WTC11 (cell line): Measurements from ENCODE around the gene CEP104. TPM values are rescaled to one million over a fixed set of nuclear protein-coding genes. Genes with fewer than 3 reads are reported as not detected.

Source experiments
- ATAC-seq: fragments of 200-7000 bp; cut with Tn5 transposase; 2 replicates; pipeline ENCODE4 v1.10.0; 2021; ENCODE audit warnings: mild to moderate bottlenecking, moderate library complexity
- CTCF ChIA-PET: fragments of 300-600 bp; sonication (Branson Sonifier 250); formaldehyde crosslinking; loops from one replicate; lab custom pipeline; 2021; ENCODE audit warnings: antibody characterized with exemption; lab: Charles Lee
- POLR2A ChIA-PET: fragments of 350-600 bp; sonication (Branson Sonifier 250); formaldehyde crosslinking; loops from one replicate; lab custom pipeline; 2021; ENCODE audit warnings: antibody characterized with exemption; lab: Charles Lee
- DNase-seq: peaks from one replicate; pipeline ENCODE4 v3.0.0; 2021; ENCODE audit warnings: low spot score
- H3K27ac Mint-ChIP-seq: 2 replicates; pipeline ENCODE4 v1.8.0; 2021; ENCODE audit warnings: mixed read lengths
- H3K27me3 Mint-ChIP-seq: 2 replicates; pipeline ENCODE4 v1.8.0; 2021; ENCODE audit warnings: low read depth, mild to moderate bottlenecking, moderate library complexity, mixed read lengths
- H3K36me3 Mint-ChIP-seq: 2 replicates; pipeline ENCODE4 v1.8.0; 2021; ENCODE audit warnings: mixed read lengths
- H3K4me1 Mint-ChIP-seq: 2 replicates; pipeline ENCODE4 v1.8.0; 2022; ENCODE audit warnings: mixed read lengths
- H3K4me3 Mint-ChIP-seq: 2 replicates; pipeline ENCODE4 v1.8.0; 2021; ENCODE audit warnings: mild to moderate bottlenecking, moderate library complexity, mixed read lengths
- H3K9me3 Mint-ChIP-seq: 2 replicates; pipeline ENCODE4 v1.8.0; 2021; ENCODE audit warnings: mixed read lengths
- ATF3 ChIP-seq: sonication (generic); formaldehyde crosslinking; conservative IDR thresholded peaks from 2 replicates; pipeline ENCODE4 v1.8.1; 2022; ENCODE audit warnings: mild to moderate bottlenecking, missing genetic modification reagents
- CTCF ChIP-seq: fragments of 200-600 bp; IDR thresholded peaks from 2 replicates; pipeline ENCODE4 v1.8.0; 2022; ENCODE audit warnings: antibody characterized with exemption
- EMX1 ChIP-seq: fragments of 250-450 bp; sonication (Bioruptor Pico); IDR thresholded peaks from 2 replicates; pipeline ENCODE4 v1.8.0; 2021; ENCODE audit warnings: mild to moderate bottlenecking
- ESRRA ChIP-seq: sonication (generic); formaldehyde crosslinking; IDR thresholded peaks from 2 replicates; pipeline ENCODE4 v1.8.1; 2022; ENCODE audit warnings: mild to moderate bottlenecking, missing genetic modification reagents, borderline replicate concordance
- ETV6 ChIP-seq: sonication (generic); formaldehyde crosslinking; IDR thresholded peaks from 2 replicates; pipeline ENCODE4 v1.8.1; 2022; ENCODE audit warnings: mild to moderate bottlenecking, missing genetic modification reagents
- FOXP1 ChIP-seq: sonication (generic); formaldehyde crosslinking; IDR thresholded peaks from 2 replicates; pipeline ENCODE4 v1.8.0; 2022; ENCODE audit warnings: missing genetic modification reagents, mild to moderate bottlenecking, moderate library complexity, borderline replicate concordance
- GRHL2 ChIP-seq: fragments of 250-450 bp; sonication (Bioruptor Pico); IDR thresholded peaks from 2 replicates; pipeline ENCODE4 v1.8.0; 2022; ENCODE audit warnings: mild to moderate bottlenecking, moderate library complexity; ENCODE audit not compliant: insufficient replicate concordance, severe bottlenecking
- JUN ChIP-seq: sonication (generic); formaldehyde crosslinking; IDR thresholded peaks from 2 replicates; pipeline ENCODE4 v1.8.0; 2023; ENCODE audit warnings: mild to moderate bottlenecking, missing genetic modification reagents
- KAT7 ChIP-seq: sonication (generic); formaldehyde crosslinking; IDR thresholded peaks from 2 replicates; pipeline ENCODE4 v1.8.1; 2023; ENCODE audit warnings: missing genetic modification reagents, mild to moderate bottlenecking, borderline replicate concordance
- OVOL2 ChIP-seq: fragments of 250-450 bp; sonication (Bioruptor Pico); IDR thresholded peaks from 2 replicates; pipeline ENCODE4 v1.9.0; 2021; ENCODE audit warnings: mild to moderate bottlenecking, borderline replicate concordance
- TCF7 ChIP-seq: sonication (generic); formaldehyde crosslinking; IDR thresholded peaks from 2 replicates; pipeline ENCODE4 v1.8.0; 2022; ENCODE audit warnings: mild to moderate bottlenecking, low read depth, missing genetic modification reagents, moderate library complexity
- TEAD1 ChIP-seq: sonication (generic); formaldehyde crosslinking; IDR thresholded peaks from 2 replicates; pipeline ENCODE4 v1.8.0; 2022; ENCODE audit warnings: mild to moderate bottlenecking, missing genetic modification reagents
- ZNF121 ChIP-seq: sonication (generic); formaldehyde crosslinking; IDR thresholded peaks from 2 replicates; pipeline ENCODE4 v1.8.0; 2023; ENCODE audit warnings: missing genetic modification reagents
- ZNF138 ChIP-seq: sonication (generic); formaldehyde crosslinking; conservative IDR thresholded peaks from 2 replicates; pipeline ENCODE4 v1.8.1; 2022; ENCODE audit warnings: mild to moderate bottlenecking, moderate library complexity, missing genetic modification reagents
- ZNF232 ChIP-seq: sonication (generic); formaldehyde crosslinking; IDR thresholded peaks from 2 replicates; pipeline ENCODE4 v1.8.0; 2022; ENCODE audit warnings: mild to moderate bottlenecking, missing genetic modification reagents
- ZNF416 ChIP-seq: fragments of 250-450 bp; sonication (Bioruptor Pico); IDR thresholded peaks from 2 replicates; pipeline ENCODE4 v1.9.0; 2021; ENCODE audit warnings: mild to moderate bottlenecking, inconsistent platforms
- ZSCAN18 ChIP-seq: fragments of 250-450 bp; sonication (Bioruptor Pico); IDR thresholded peaks from 2 replicates; pipeline ENCODE4 v2.1.2; 2022; ENCODE audit warnings: mild to moderate bottlenecking, moderate library complexity
- total RNA-seq: library from RNA; stranded (reverse); gene quantifications from 3 replicates; pipeline ENCODE4 v1.2.3, GENCODE V29; 2021
- TF ChIP-seq, protein P1 (sequence below): sonication (generic); formaldehyde crosslinking; IDR thresholded peaks from 2 replicates; pipeline ENCODE4 v1.8.0; 2022; ENCODE audit warnings: mild to moderate bottlenecking, missing genetic modification reagents
- TF ChIP-seq, protein P2 (sequence below): sonication (generic); formaldehyde crosslinking; IDR thresholded peaks from 2 replicates; pipeline ENCODE4 v1.8.0; 2022; ENCODE audit warnings: mild to moderate bottlenecking, missing genetic modification reagents
- TF ChIP-seq, protein P3 (sequence below): sonication (generic); formaldehyde crosslinking; IDR thresholded peaks from 2 replicates; pipeline ENCODE4 v1.8.1; 2022; ENCODE audit warnings: low read depth, mild to moderate bottlenecking, moderate library complexity, missing genetic modification reagents, borderline replicate concordance
- TF ChIP-seq, protein P4 (sequence below): sonication (generic); formaldehyde crosslinking; IDR thresholded peaks from 2 replicates; pipeline ENCODE4 v1.8.1; 2022; ENCODE audit warnings: mild to moderate bottlenecking, moderate library complexity, missing genetic modification reagents
- TF ChIP-seq, protein P5 (sequence below): sonication (generic); formaldehyde crosslinking; IDR thresholded peaks from 2 replicates; pipeline ENCODE4 v1.8.1; 2023; ENCODE audit warnings: mild to moderate bottlenecking, missing genetic modification reagents, moderate library complexity
- TF ChIP-seq, protein P6 (sequence below): fragments of 250-450 bp; sonication (Bioruptor Pico); IDR thresholded peaks from 2 replicates; pipeline ENCODE4 v1.9.0; 2021; ENCODE audit warnings: mild to moderate bottlenecking

Gene CEP104
- total RNA-seq, 1 experiment from 2014 or later, result 38.0 TPM

GRCh38 chr1:3842912-3843311, 14.1 kb downstream of the CEP104 start:
- TF ChIP-seq TEAD1 (CRISPR knock-in tag) (no peak), ZSCAN18 (CRISPR knock-in tag) (no peak), FOXP1 (CRISPR knock-in tag) (no peak), JUN (CRISPR knock-in tag) (no peak), CTCF (no peak), ZNF416 (CRISPR knock-in tag) (no peak), ZNF232 (no peak), TCF7 (CRISPR knock-in tag) (no peak), KAT7 (no peak), OVOL2 (no peak)
- TF ChIP-seq, protein P1, sequence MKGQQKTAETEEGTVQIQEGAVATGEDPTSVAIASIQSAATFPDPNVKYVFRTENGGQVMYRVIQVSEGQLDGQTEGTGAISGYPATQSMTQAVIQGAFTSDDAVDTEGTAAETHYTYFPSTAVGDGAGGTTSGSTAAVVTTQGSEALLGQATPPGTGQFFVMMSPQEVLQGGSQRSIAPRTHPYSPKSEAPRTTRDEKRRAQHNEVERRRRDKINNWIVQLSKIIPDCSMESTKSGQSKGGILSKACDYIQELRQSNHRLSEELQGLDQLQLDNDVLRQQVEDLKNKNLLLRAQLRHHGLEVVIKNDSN, result no peak
- TF ChIP-seq, protein P2, sequence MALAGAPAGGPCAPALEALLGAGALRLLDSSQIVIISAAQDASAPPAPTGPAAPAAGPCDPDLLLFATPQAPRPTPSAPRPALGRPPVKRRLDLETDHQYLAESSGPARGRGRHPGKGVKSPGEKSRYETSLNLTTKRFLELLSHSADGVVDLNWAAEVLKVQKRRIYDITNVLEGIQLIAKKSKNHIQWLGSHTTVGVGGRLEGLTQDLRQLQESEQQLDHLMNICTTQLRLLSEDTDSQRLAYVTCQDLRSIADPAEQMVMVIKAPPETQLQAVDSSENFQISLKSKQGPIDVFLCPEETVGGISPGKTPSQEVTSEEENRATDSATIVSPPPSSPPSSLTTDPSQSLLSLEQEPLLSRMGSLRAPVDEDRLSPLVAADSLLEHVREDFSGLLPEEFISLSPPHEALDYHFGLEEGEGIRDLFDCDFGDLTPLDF, result no peak
- TF ChIP-seq, protein P3, sequence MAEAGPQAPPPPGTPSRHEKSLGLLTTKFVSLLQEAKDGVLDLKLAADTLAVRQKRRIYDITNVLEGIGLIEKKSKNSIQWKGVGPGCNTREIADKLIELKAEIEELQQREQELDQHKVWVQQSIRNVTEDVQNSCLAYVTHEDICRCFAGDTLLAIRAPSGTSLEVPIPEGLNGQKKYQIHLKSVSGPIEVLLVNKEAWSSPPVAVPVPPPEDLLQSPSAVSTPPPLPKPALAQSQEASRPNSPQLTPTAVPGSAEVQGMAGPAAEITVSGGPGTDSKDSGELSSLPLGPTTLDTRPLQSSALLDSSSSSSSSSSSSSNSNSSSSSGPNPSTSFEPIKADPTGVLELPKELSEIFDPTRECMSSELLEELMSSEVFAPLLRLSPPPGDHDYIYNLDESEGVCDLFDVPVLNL (CRISPR knock-in tag), result no peak
- TF ChIP-seq, protein P4, sequence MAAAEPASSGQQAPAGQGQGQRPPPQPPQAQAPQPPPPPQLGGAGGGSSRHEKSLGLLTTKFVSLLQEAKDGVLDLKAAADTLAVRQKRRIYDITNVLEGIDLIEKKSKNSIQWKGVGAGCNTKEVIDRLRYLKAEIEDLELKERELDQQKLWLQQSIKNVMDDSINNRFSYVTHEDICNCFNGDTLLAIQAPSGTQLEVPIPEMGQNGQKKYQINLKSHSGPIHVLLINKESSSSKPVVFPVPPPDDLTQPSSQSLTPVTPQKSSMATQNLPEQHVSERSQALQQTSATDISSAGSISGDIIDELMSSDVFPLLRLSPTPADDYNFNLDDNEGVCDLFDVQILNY (CRISPR knock-in tag), result no peak
- TF ChIP-seq, protein P5, sequence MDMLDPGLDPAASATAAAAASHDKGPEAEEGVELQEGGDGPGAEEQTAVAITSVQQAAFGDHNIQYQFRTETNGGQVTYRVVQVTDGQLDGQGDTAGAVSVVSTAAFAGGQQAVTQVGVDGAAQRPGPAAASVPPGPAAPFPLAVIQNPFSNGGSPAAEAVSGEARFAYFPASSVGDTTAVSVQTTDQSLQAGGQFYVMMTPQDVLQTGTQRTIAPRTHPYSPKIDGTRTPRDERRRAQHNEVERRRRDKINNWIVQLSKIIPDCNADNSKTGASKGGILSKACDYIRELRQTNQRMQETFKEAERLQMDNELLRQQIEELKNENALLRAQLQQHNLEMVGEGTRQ (CRISPR knock-in tag), result no peak
- TF ChIP-seq, all 79 proteins: peak for 0
- H3K27ac Mint-ChIP-seq, result no peak overlapping the region
- CTCF ChIA-PET, result no interaction called here
- no peaks in the 10 kb centered on the region for H3K27me3 Mint-ChIP-seq
- DNase-seq, result no peak
- no peak overlapping the region for H3K4me3 Mint-ChIP-seq
- no peak for ATAC-seq
- H3K9me3 Mint-ChIP-seq, result peaks cover 5% of the 10 kb centered on the region
- H3K4me1 Mint-ChIP-seq, result no peaks in the 10 kb centered on the region
- POLR2A ChIA-PET, result no interaction called here
- peaks cover 34% of the 10 kb centered on the region for H3K36me3 Mint-ChIP-seq

- no peaks in the 10 kb centered on the region for H3K27me3 Mint-ChIP-seq
- CTCF ChIA-PET, result interaction anchor here (0.6 to 1.0 kb wide), 2 partner anchors 14 to 17 kb away, joined by 3 read pairs; no protein-coding TSS in a partner anchor
- H3K36me3 Mint-ChIP-seq, result peaks cover 46% of the 10 kb centered on the region
- no peaks in the 10 kb centered on the region for H3K4me1 Mint-ChIP-seq
- no peak overlapping the region for H3K4me3 Mint-ChIP-seq
- DNase-seq (no peak), ATAC-seq (no peak)
- POLR2A ChIA-PET, result no interaction called here
- H3K9me3 Mint-ChIP-seq, result peaks cover 19% of the 10 kb centered on the region
- H3K27ac Mint-ChIP-seq, result no peak overlapping the region
- TF ChIP-seq ZNF138 (CRISPR knock-in tag) (no peak), GRHL2 (CRISPR knock-in tag) (no peak), ZNF121 (CRISPR knock-in tag) (no peak), ZNF416 (CRISPR knock-in tag) (no peak), ESRRA (CRISPR knock-in tag) (no peak), TEAD1 (CRISPR knock-in tag) (no peak), EMX1 (CRISPR knock-in tag) (no peak), ETV6 (CRISPR knock-in tag) (no peak), ATF3 (CRISPR knock-in tag) (no peak)
- TF ChIP-seq, protein P6, sequence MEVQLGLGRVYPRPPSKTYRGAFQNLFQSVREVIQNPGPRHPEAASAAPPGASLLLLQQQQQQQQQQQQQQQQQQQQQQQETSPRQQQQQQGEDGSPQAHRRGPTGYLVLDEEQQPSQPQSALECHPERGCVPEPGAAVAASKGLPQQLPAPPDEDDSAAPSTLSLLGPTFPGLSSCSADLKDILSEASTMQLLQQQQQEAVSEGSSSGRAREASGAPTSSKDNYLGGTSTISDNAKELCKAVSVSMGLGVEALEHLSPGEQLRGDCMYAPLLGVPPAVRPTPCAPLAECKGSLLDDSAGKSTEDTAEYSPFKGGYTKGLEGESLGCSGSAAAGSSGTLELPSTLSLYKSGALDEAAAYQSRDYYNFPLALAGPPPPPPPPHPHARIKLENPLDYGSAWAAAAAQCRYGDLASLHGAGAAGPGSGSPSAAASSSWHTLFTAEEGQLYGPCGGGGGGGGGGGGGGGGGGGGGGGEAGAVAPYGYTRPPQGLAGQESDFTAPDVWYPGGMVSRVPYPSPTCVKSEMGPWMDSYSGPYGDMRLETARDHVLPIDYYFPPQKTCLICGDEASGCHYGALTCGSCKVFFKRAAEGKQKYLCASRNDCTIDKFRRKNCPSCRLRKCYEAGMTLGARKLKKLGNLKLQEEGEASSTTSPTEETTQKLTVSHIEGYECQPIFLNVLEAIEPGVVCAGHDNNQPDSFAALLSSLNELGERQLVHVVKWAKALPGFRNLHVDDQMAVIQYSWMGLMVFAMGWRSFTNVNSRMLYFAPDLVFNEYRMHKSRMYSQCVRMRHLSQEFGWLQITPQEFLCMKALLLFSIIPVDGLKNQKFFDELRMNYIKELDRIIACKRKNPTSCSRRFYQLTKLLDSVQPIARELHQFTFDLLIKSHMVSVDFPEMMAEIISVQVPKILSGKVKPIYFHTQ (CRISPR knock-in tag), result no peak
- TF ChIP-seq, protein P1, result no peak
Observed at GRCh38 chr1:3841491-3841890, 15.5 kb downstream of the CEP104 start.
